Endothelial cell of umbilical vein (primary cell): ENCODE measurements around the gene RPL12.

Experiments
- CTCF ChIP-seq, 2 donors: IDR thresholded peaks; 1 replicate in 1 of 2; 2 replicates in 1 of 2; pipeline ENCODE4 v1.5.1; 2011; ENCODE audit warnings: low read length in 2 of 2, mild to moderate bottlenecking in 2 of 2, moderate library complexity in 2 of 2, control low read depth in 1 of 2, inconsistent platforms in 1 of 2, low read depth in 1 of 2; ENCODE audit not compliant: insufficient read depth in 1 of 2; ENCODE audit errors: extremely low read depth in 1 of 2
- POLR2A ChIP-seq: IDR thresholded peaks from 2 replicates; pipeline ENCODE4 v1.6.1; 2012; ENCODE audit warnings: low read depth, mild to moderate bottlenecking, control low read depth, low read length

- no peak for TF ChIP-seq POLR2A
- TF ChIP-seq CTCF (IDR thresholded peaks at IDR 0.05; ENCODE audit: extremely low read depth in 1 of 2, insufficient read depth in 1 of 2, low read depth in 1 of 2, low read length in 2 of 2), result no peak
These were observed 27.7 kb downstream of the RPL12 start for GRCh38 chr9:127423476-127423933.
